Mesendoderm (in vitro differentiated cells): ENCODE results near the gene NCOA4.
A peak's percentile ranks its signal among the peaks of the same experiment; 100 is the strongest.

Source experiments
- DNase-seq: peaks from one replicate; pipeline ENCODE4 v3.0.0; 2013
- H2AK5ac ChIP-seq: 2 replicates; pipeline ENCODE4 v1.6.1; 2013; ENCODE audit warnings: low read length, inconsistent platforms
- H2BK120ac ChIP-seq: 2 replicates; pipeline ENCODE4 v1.6.1; 2013; ENCODE audit warnings: low read depth, mild to moderate bottlenecking, low read length, moderate library complexity, mixed read lengths
- H2BK15ac ChIP-seq: replicated peaks from 2 replicates; pipeline ENCODE4 v1.6.1; 2013; ENCODE audit warnings: low read depth, mild to moderate bottlenecking, moderate library complexity
- H2BK5ac ChIP-seq: 2 replicates; pipeline ENCODE4 v1.6.1; 2013; ENCODE audit warnings: low read length, inconsistent platforms
- H3K18ac ChIP-seq: 2 replicates; pipeline ENCODE4 v1.6.1; 2013; ENCODE audit warnings: mild to moderate bottlenecking, low read length, mixed read lengths
- H3K23ac ChIP-seq: one replicate; pipeline ENCODE4 v1.6.1; 2013; ENCODE audit warnings: low read length
- H3K27ac ChIP-seq: 2 replicates; pipeline ENCODE4 v1.5.1; 2013; ENCODE audit warnings: low read depth, mild to moderate bottlenecking, inconsistent platforms, low read length, moderate library complexity
- H3K27me3 ChIP-seq: 2 replicates; pipeline ENCODE4 v1.6.1; 2013; ENCODE audit warnings: low read length, control low read depth, mild to moderate bottlenecking, inconsistent platforms; ENCODE audit not compliant: insufficient read depth, poor library complexity
- H3K36me3 ChIP-seq: 2 replicates; pipeline ENCODE4 v1.6.1; 2013; ENCODE audit warnings: low read length, inconsistent platforms; ENCODE audit not compliant: control insufficient read depth, insufficient read depth
- H3K4ac ChIP-seq: one replicate; pipeline ENCODE4 v1.6.1; 2013; ENCODE audit warnings: low read depth, mild to moderate bottlenecking, low read length, moderate library complexity
- H3K4me1 ChIP-seq: 2 replicates; pipeline ENCODE4 v1.6.1; 2013; ENCODE audit warnings: low read depth, low read length, inconsistent platforms; ENCODE audit not compliant: control insufficient read depth
- H3K4me2 ChIP-seq: 2 replicates; pipeline ENCODE4 v1.6.1; 2013; ENCODE audit warnings: low read length
- H3K4me3 ChIP-seq: 2 replicates; pipeline ENCODE4 v1.5.1; 2013; ENCODE audit warnings: mild to moderate bottlenecking, low read length
- H3K56ac ChIP-seq: one replicate; pipeline ENCODE4 v1.6.1; 2013; ENCODE audit warnings: low read length
- H3K79me1 ChIP-seq: 2 replicates; pipeline ENCODE4 v1.6.1; 2013; ENCODE audit warnings: low read length, inconsistent platforms
- H3K79me2 ChIP-seq: 2 replicates; pipeline ENCODE4 v1.6.1; 2013; ENCODE audit warnings: mild to moderate bottlenecking, low read length; ENCODE audit not compliant: control insufficient read depth, insufficient read depth
- H3K9ac ChIP-seq: 2 replicates; pipeline ENCODE4 v1.6.1; 2013; ENCODE audit warnings: low read length, inconsistent platforms
- H4K5ac ChIP-seq: one replicate; pipeline ENCODE4 v1.6.1; 2013; ENCODE audit warnings: low read length
- H4K8ac ChIP-seq: one replicate; pipeline ENCODE4 v1.6.1; 2013; ENCODE audit warnings: low read depth, mild to moderate bottlenecking, control low read depth, low read length, moderate library complexity
- WGBS: extraction: QIAGEN DNeasy Blood & Tissue Kit; methylation state at CpG from one replicate; pipeline ENCODE4 v1.1.7; 2013; ENCODE audit warnings: low lambda C conversion rate, missing lambda C conversion rate; ENCODE audit not compliant: insufficient coverage; ENCODE audit errors: extremely low coverage; 5-methylcytosine and 5-hydroxymethylcytosine counted together

The NCOA4 gene

DNA sequence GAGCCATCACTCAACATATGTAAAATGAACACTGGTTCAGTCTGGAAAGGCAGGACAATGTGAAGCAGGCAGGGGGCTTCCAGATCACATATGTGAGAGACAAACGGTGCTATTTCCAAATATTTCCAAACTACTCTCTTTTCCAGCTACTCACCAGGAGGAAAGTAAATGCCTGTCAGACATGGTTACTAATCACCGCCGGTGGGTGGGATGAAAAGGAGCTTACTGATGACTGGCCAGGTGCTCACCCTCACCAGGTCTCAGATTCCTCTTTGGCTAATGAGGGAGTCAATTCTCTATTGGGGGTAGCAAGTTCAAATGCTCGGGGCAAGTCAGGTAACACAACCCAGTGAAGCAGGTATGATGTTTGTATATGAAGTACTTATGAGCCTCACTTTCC is 25.3 kb upstream of the NCOA4 start:
- Histone ChIP-seq H3K27ac (peak overlapping the region; percentile 56), H3K79me2 (no peaks in the 10 kb centered on the region), H2BK120ac (no peak overlapping the region), H4K5ac (no peak overlapping the region), H2BK15ac (peak overlapping the region; percentile 28), H3K79me1 (no peaks in the 10 kb centered on the region), H3K56ac (peak overlapping the region; percentile 76), H3K23ac (no peak overlapping the region), H3K18ac (peak overlapping the region; percentile 2), H2AK5ac (peak overlapping the region; percentile 63), H3K4me2 (no peak overlapping the region), H3K36me3 (no peaks in the 10 kb centered on the region), H3K27me3 (no peaks in the 10 kb centered on the region), H2BK5ac (peak overlapping the region; percentile 41), H4K8ac (no peak overlapping the region), H3K4me3 (no peak overlapping the region), H3K4me1 (peaks cover 30% of the 10 kb centered on the region), H3K4ac (peak overlapping the region; percentile 43), H3K9ac (no peak overlapping the region)
- no peak for DNase-seq
- no CpG with 5 or more reads among the region's 4 CpGs for WGBS

DNA sequence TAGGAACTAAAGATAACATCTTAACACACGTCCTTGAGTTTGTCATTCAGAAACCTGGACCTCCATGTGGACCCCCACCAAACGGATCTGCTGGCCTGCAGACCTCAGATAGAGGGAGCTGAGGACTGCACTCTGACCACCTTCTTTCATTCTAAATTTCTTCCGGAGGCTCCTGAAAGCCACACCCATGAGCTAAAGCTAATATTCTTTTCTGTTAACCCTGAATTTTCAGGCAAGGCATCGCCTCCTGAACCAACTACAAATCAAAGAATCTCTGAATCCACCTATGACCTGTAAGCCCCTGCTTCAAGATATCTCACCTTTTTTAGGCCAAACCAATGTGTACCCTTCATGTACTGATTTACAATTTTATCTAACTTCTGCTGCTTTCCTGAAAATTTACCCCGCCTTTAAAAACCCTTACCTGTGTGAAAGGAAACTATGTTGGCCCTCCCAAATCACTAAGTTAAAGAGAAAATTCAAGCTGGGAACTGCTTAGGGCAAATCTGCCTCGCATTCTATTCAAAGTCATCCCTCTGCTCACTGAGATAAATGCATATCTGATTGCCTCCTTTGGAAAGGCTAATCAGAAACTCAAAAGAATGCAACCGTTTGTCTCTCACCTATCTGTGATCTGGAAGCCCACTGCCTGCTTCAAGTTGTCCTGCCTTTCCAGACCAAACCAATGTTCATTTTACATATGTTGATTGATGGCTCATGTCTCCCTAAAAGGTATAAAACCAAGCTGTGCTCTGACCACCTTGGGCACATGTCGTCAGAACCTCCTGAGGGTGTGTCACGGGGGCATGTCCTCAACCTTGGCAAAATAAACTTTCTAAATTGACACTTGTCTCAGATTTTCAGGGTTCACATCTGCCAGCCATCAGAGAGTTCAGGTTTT is 23.4 kb upstream of the NCOA4 start:
- H4K5ac ChIP-seq, result peak overlapping the region; percentile 7
- H2AK5ac ChIP-seq, result no peak overlapping the region
- peak; percentile 88 for DNase-seq
- no peaks in the 10 kb centered on the region for H3K79me1 ChIP-seq
- peaks cover 30% of the 10 kb centered on the region for H3K4me1 ChIP-seq
- H2BK15ac ChIP-seq, result peak overlapping the region; percentile 94
- H3K4me2 ChIP-seq, result no peak overlapping the region
- WGBS, result no CpG with 5 or more reads among the region's 9 CpGs
- peak overlapping the region; percentile 86 for H2BK120ac ChIP-seq
- peak overlapping the region; percentile 52 for H3K9ac ChIP-seq
- no peaks in the 10 kb centered on the region for H3K79me2 ChIP-seq
- peak overlapping the region; percentile 99 for H3K18ac ChIP-seq
- H3K56ac ChIP-seq, result peak overlapping the region; percentile 88
- H3K36me3 ChIP-seq, result no peaks in the 10 kb centered on the region
- no peak overlapping the region for H3K4me3 ChIP-seq
- H2BK5ac ChIP-seq, result peak overlapping the region; percentile 97
- H3K23ac ChIP-seq, result peak overlapping the region; percentile 95
- peak overlapping the region; percentile 88 for H3K4ac ChIP-seq
- peak overlapping the region; percentile 92 for H3K27ac ChIP-seq
- no peak overlapping the region for H4K8ac ChIP-seq
- no peaks in the 10 kb centered on the region for H3K27me3 ChIP-seq

DNA sequence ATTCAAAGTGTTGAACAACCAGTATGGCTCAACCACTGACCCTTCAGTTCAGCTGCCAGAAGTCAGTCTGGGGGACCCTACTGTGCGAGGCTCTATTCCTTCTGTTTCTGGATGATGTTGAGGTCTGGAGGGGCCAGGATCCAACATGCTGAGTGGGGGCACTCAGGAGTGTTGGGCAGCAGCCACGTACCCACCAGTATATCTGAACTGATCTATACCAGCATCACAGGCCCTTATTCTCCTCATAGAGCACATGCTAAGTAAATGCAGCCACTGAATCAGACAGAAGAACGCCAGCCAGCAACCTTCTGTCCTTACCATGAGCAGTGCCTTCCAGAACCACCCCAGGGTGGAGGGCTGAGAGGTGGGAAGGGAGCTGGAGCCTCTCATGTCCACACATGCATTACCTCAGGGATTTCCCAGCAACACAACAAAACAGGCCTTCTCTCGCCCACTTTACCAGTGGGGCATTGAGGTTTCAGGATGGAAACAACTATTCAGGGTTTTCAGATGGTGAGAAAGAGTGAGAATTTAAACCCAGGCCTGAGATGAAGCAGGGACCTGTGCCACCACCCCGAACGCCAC is 22.5 kb upstream of the NCOA4 start:
- Histone ChIP-seq H4K5ac (peak overlapping the region; percentile 29), H3K27ac (peak overlapping the region; percentile 90), H3K18ac (peak overlapping the region; percentile 82), H3K79me1 (no peaks in the 10 kb centered on the region), H2BK5ac (peak overlapping the region; percentile 96), H3K4ac (peak overlapping the region; percentile 95), H4K8ac (peak overlapping the region; percentile 68), H3K79me2 (no peaks in the 10 kb centered on the region), H2AK5ac (peak overlapping the region; percentile 93), H3K9ac (peak overlapping the region; percentile 52), H3K23ac (peak overlapping the region; percentile 95), H3K36me3 (no peaks in the 10 kb centered on the region), H3K4me1 (peaks cover 30% of the 10 kb centered on the region), H3K4me3 (no peak overlapping the region), H3K4me2 (no peak overlapping the region), H3K27me3 (no peaks in the 10 kb centered on the region), H2BK120ac (peak overlapping the region; percentile 40), H2BK15ac (no peak overlapping the region), H3K56ac (peak overlapping the region; percentile 88)
- no peak for DNase-seq
- WGBS, result no CpG with 5 or more reads among the region's 6 CpGs

DNA sequence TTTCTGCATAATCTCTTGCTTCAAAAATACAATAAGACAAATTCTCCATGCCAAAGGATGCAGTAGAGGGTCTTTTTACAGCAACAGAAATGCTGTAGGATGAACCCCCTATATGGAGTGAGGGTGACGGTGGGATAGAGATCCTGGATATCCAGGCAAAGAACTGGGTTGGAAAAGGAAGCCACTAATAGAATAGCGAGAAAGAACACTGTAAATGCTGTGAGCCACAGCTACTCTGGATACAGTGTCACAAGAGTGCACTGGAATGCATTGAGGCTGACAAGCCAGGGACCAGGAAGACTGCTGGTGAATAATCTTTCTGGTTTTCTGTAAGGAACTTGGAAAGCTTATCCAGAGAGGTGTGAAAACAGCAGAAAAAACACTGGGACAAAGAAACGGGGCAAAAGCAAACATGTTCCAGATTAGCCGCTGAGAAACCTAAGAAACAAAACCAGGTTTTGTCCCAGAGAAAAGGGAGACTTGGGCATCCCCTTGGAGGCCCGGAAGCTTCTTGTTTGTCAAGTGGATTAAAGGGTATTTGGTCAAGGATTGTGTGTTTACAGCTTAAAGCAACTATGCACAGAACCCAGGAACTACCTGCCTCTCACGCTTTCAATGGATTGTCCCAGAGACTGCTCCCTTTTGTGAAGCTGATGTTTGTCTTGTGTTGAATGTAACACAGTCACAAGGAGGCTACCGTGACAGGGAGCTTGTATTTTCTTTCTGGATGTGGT is 21.8 kb upstream of the NCOA4 start:
- no CpG with 5 or more reads among the region's 7 CpGs for WGBS
- no peaks in the 10 kb centered on the region for H3K79me1 ChIP-seq
- H3K4me1 ChIP-seq, result peaks cover 36% of the 10 kb centered on the region
- H3K79me2 ChIP-seq, result no peaks in the 10 kb centered on the region
- H4K8ac ChIP-seq, result no peak overlapping the region
- no peaks in the 10 kb centered on the region for H3K36me3 ChIP-seq
- peak; percentile 70 for DNase-seq
- H2BK120ac ChIP-seq, result peak overlapping the region; percentile 95
- no peak overlapping the region for H3K23ac ChIP-seq
- H3K27ac ChIP-seq, result peak overlapping the region; percentile 90
- H3K4me3 ChIP-seq, result no peak overlapping the region
- no peak overlapping the region for H3K4me2 ChIP-seq
- H4K5ac ChIP-seq, result no peak overlapping the region
- H2BK5ac ChIP-seq, result peak overlapping the region; percentile 96
- H2AK5ac ChIP-seq, result no peak overlapping the region
- no peak overlapping the region for H3K9ac ChIP-seq
- peak overlapping the region; percentile 88 for H3K56ac ChIP-seq
- H3K4ac ChIP-seq, result peak overlapping the region; percentile 95
- peak overlapping the region; percentile 82 for H3K18ac ChIP-seq
- H2BK15ac ChIP-seq, result peak overlapping the region; percentile 1
- no peaks in the 10 kb centered on the region for H3K27me3 ChIP-seq

DNA sequence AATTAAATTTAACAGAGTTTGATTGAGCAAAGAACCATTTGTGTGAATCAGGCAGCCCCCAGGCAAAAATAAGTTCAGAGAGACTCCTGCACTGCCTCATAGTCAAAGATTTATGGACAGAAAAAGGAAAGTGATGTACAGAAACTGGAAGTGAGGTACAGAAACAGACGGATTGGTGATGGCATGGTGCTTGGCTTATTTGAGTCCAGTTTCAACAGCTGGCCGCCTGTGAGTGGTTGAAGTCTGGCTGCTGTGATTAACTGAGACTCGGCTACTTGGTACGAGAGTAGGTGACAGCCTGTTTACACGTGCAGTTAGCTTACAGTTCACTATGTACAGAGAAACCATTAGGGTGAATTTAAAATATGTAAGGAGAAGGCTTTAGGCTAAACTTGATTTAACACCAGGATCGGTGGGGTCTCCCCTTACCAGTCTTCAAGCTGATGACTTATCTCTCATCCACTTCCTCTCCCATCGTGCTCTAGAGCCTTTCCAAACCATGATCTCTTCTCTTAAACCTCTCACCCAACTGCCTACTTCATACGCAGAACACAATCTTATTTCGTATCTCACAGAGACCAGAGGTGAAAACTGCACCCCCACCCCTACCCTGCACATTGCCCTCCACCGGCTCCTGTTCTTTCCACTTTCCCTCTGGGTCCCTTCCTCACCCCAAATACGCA is 20.7 kb upstream of the NCOA4 start:
- no peak overlapping the region for H3K4me2 ChIP-seq
- no CpG with 5 or more reads among the region's 11 CpGs for WGBS
- peak overlapping the region; percentile 16 for H4K8ac ChIP-seq

More for the DNA sequence above, 20.7 kb upstream of the NCOA4 start:
- Histone ChIP-seq H3K4ac (peak overlapping the region; percentile 66), H3K23ac (peak overlapping the region; percentile 1), H2BK15ac (no peak overlapping the region), H3K4me1 (peaks cover 36% of the 10 kb centered on the region), H3K79me1 (no peaks in the 10 kb centered on the region), H2BK120ac (peak overlapping the region; percentile 95), H3K27me3 (no peaks in the 10 kb centered on the region), H3K4me3 (no peak overlapping the region), H3K79me2 (no peaks in the 10 kb centered on the region), H3K18ac (peak overlapping the region; percentile 72), H3K27ac (peak overlapping the region; percentile 90), H4K5ac (no peak overlapping the region), H3K56ac (peak overlapping the region; percentile 80), H3K9ac (no peak overlapping the region), H2AK5ac (peak overlapping the region; percentile 8), H2BK5ac (peak overlapping the region; percentile 65), H3K36me3 (no peaks in the 10 kb centered on the region)
- no peak for DNase-seq
